Measurements from ENCODE around the gene MLF1.

MLF1 gene

DNA sequence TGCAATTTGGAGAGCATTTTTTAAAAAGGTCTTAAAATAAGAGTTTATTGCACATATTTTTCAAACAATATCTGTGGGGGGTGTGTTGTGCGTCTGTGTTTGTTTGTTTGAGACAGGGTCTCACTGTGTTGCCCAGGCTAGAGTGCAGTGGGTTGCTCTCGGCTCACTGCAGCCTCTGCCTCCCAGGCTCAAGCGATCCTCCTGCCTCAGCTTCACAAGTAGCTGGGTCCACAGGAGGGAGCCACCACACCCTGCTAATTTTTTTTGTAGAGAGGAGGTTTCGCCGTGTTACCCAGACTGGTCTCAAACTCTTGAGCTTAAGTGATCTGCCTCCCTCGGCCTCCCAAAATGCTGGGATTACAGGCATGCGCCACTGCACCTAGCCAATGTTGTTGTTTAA lies 2.7 kb downstream of the MLF1 start:
- DNase-seq, result no peak

DNA sequence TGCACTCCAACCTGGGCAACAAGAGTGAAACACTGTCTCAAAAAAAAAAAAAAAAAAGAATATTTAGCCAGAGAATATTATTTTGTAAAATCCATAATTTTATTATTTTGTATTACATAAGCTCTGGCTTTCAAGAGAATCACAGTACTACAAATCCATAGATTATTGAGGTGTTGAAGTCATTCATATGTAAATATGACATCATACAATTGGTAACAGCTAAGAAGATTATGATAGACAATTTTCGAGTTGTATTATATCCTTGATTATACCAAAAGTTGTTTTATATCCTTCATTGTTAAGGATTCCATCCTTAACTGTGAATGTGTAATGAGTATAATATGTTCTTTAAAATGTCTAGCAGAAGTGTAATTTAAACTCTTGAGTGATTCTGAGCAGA lies 3.7 kb downstream of the MLF1 start:
- no peak for DNase-seq

DNA sequence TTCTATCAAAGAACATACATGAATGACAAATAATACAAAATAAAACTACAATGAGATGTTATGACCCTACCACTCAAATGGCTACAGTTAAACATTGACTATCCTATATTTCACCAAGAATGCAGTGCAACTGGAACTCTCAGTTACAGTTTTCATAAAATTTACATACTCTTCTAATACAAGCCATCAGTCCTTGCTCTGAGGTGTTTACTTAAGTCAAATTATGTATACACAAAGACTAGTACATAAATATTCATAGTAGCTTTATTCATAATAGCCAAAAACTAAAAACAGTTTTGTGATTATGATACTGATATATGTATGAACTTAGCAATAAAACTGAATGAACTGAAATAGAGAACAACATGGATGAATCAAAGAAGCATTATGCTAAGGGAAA lies 19.2 kb downstream of the MLF1 start:
- no peak for DNase-seq

DNA sequence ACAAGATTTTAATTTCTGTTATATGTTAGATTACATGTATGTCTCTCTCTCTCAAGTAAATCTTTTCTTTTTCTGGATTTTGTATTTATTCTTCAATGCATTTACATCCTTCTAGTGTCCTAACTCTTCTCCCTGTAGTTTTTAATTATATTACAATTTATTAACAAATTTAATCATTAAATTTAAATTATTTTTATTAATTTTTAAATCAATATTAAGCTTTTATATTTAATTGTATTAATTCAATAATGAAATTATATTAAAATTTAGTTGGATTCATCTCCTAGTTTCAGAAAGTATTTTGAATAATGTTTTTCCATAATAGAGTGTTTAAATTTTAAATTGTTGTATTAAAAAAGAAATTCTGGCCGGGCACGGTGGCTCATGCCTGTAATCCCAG lies 29.8 kb downstream of the MLF1 start:
- no peak for DNase-seq

DNA sequence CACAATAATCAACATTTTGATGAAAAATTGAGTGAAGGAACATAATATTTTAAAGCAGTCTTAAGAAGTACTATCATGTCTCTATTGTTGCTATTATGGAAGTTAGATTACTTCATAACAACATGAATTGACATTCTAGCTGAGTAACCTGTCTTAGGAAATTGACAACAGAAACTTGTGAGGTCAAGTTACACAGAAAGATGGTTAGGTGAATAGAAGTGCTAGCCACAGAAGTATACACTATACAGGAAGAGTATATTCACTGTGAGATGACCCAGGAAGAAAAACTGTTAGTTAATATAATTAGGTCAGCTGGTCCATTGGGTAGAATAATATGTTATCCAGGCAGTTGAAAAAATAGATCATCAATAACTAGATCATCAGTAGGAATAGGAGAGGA lies 31.2 kb downstream of the MLF1 start:
- DNase-seq, result no peak

DNA sequence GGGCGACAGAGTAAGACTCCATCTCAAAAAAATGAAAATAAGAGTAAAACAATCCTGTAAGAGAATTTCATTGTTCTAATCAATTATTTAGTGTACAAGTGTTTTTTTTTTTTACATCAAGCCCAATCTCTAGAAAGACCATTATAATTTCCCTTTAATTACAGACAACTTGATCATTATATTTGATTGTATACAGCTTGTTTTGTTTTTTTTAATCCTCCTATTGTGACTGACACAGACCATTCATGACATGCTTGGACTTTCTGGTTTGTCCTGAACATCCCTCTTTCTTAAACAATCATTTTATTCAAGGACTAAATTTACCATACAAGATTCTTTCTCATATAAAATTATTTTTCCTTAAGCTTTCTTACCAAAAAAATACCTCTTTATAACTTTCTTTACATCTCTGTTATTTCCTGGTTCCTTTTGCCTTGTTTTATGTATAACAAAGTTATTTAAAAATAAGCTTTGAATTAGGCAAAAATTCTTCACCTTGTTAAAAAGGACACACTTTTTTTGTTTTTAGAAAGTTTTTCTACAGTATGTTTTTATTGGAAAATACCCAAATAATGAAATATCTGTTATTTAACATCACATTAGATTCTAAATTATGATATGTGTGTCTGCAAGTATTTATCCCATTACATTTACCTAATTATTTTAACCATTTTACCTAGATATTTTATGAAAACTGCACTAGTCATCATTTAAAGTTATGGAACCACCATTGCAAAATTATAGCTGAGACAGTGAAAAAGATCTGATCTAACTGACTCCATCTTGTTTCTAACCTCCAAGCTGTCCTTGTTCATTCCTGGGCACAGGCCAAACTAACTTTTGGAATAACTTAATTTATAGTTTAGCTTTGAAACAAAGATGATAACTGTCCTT lies 47.2 kb downstream of the MLF1 start:
- DNase-seq, result no peak

DNA sequence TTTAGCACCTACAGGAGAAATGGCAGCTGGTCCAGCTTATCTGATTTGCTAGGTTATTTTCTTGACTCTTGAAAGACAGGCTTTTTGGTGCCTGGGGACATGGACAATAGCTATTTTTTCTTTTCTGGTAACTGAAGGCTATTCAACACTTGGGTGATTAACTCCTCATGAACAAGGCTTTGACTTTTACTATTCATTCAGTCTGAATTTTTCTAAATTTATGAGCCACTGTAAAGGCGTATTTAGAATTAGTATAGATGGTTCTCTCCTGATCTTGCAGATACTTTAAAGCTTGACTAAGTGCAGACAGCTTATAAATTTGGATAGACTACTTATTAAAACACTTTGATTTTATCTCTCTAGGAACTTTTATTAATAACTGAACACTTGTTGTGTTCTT lies 54.9 kb downstream of the MLF1 start:
- DNase-seq, result no peak

DNA sequence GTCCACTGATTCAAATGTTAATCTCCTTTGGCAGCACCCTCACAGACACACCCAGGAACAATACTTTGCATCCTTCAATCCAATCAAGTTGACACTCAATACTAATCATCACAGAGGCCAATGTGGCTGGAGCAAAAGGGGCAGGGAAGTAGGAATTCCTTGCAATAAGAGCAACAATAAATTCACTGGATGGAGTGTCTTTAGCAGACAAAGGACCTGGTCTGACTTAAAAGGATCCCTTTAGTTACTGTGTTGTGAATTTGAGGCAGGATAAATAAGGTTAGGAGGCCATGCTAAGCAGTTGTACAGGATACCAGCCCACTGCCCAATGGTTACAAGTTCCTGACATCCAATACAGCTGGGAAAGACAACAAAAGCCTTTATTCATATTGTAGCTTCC lies 61.0 kb downstream of the MLF1 start:
- DNase-seq, result no peak

DNA sequence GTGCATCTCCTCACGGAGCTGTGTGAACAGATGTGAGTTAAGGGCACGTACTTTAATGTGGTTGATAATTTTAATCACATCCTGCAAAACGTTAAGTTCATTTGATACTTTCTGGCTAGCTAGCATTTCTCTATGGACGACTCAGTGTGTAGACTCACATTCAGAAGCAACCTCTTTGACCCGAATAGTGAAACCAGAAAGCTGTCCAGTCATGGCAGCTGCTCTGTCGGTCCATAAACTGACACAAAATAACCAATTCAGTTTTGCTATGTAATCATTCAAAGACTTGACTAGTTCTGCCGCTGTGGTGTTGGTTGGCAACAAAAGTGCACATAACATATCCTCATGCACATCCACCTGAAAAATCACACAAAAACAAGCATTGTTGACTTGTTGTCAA lies 69.7 kb downstream of the MLF1 start:
- DNase-seq, result no peak

DNA sequence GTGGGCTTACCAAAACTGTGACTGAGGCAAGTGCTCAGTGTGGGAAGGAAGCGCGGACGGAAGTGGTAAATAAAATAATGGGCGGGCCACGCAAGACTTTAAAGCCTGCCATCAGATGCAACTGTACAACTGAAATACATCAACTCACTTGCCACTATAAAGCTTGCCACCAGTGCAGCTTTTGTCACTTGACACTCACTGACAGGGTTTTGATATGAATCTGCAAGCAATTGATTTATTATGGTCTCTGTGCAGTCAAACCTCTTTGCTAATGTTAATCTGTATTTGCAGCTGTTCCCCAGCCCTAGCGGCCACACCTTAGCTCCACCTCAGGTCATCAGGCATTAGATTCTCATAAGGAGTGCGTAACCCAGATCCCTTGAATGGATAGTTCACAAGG lies 71.0 kb downstream of the MLF1 start:
- DNase-seq, result no peak

DNA sequence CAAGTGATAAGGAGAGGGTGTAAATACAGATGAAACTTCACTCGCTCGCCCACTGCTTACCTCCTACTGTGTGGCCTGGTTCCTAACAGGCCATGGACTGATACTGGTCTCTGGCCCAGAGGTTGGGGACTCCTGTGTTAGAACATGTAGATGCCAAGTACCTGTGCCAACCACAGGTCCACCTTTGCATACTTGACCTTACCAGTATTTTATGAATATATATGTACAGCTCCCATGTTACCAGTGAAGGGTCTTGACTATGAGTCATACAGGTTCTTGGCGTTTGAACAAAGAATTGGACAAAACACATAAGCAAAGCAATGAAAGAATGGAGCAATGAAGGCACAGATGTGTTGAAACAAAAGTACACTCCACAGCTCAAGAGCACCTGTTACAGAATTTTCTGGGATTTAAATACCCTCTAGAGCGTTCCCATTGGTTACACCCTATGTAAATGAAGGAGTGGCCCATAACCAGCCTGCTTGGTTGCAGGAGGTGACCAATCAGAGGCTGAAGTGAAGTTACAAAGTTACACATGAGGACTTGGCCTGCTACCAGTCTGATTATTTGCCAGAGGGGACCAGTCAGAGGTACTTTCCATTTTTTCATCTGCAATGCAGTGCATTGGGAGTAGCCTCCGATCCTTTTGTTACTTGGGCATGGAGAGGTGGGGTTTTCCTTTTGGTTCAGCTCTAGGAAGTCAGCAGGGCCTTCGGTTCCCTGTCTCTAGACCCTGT lies 71.6 kb downstream of the MLF1 start:
- no peak for DNase-seq

DNA sequence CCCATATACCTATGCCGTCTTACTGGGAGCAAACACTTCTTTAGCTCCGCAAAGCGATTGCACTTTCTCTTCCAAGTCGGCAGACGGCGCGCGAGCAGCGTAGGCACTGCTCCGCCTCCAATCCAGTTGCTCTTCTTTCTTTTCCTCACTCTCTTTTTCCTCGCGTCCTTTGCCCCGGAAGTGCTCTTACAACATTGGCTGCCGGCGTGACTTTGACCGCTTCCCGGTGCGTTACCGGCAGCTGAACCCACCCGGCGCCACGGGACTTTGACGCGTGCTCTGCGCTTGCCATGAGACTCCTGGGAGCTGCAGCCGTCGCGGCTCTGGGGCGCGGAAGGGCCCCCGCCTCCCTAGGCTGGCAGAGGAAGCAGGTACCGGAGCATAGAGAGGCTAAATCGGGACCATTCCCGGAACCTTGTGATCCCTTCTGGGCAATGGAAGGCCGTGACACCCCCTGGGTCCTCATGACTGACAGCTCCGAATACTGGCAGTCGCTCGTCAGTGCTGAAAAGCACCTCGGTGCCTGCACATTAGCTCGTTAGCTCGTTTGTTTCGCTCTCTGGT lies 73.4 kb downstream of the MLF1 start, which contains the start of gene GFM1:
Gene GFM1, plus strand, starts transcription at position 183 of the 564 bp plus-strand sequence. Its CDS starts 108 bp downstream, at position 291.
- peak; percentile 59 to 96 (median 89) for DNase-seq

DNA sequence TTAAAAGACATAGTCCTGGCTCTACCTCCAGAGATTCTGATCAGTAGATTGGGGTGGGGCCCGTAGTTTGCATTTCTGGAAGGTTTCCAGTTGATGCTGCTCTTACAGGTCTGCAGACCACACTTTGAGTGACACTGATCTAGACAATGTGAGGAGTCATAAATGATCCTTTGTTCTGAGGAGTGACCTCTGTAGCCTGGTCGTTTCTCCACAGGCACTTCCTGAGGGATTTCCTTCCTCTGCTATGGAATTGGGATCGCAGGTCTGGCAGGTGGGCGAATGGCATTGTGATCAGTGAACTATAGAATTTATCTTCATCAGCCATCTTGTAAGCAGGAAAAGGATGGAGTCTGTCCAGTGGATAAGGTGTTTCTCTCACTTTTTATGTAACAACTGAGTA lies 78.8 kb downstream of the MLF1 start:
- no peak for DNase-seq

DNA sequence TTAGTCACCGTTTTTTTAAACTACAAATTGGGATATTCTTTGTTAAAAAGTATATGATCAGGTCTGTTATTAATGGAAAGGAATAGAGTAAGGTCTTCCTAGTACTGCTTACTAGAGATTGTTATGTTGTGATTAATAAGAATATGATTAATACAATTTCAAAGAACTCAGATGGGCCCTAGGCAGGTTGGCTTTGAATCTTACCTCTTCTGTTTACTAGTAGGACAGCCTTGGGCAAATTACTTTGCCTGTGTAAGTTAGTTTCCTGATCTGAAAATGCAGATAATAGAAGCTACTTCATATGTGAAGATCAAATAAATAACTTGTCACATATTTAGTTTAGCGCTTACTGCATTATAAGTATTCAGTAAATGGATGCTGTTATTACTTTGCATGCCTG lies 80.2 kb downstream of the MLF1 start:
- no peak for DNase-seq

DNA sequence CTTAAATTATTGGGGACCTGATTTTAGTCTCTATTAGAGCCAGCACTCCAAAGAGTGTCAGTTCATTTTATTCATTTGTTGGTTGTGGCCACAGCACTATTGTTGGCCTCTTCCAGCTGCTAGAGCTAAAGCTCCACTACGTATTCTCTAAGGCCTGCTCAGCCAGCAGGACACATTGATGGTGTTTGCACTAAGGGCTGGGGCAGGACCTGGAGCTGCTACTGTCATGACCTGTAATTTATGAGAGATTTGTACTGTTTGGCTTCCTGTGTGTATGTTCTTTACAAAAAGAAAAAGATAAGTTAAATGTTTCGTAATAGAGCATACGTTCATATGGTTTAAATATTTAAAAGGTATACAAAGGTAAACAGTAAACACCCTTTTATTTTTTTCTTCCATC lies 81.5 kb downstream of the MLF1 start:
- no peak for DNase-seq
